ENCODE measurements around the gene GFPT2.
"Not testable (repeated sequence)": the region's sequence is repeated elsewhere in the genome, so short reads cannot be mapped to it uniquely, and the experiment has no call there.

GFPT2 gene

GRCh38 chr5:180303226-180304015 lies 49.7 kb downstream of the GFPT2 start:
- DNase-seq = no peak

- DNase-seq = no peak
These were observed 50.9 kb downstream of the GFPT2 start for GRCh38 chr5:180302256-180302655.

- DNase-seq = no peak
These were observed 51.9 kb downstream of the GFPT2 start for GRCh38 chr5:180301253-180301652.

- no peak for DNase-seq
These were observed 53.6 kb downstream of the GFPT2 start for GRCh38 chr5:180299526-180299925.

- DNase-seq = not testable (repeated sequence)
These were observed 54.1 kb downstream of the GFPT2 start for GRCh38 chr5:180299014-180299413.

GRCh38 chr5:180297587-180298282 lies 55.4 kb downstream of the GFPT2 start:
- no peak for DNase-seq

- peak; percentile 14 for DNase-seq
These were observed 56.4 kb downstream of the GFPT2 start for GRCh38 chr5:180296771-180297170.

GRCh38 chr5:180294913-180295555 lies 58.1 kb downstream of the GFPT2 start:
- DNase-seq = no peak

- DNase-seq = no peak
These were observed 58.7 kb downstream of the GFPT2 start for GRCh38 chr5:180294411-180294810.

- DNase-seq = peak; percentile 77
These were observed 60.9 kb downstream of the GFPT2 start, which contains the start of gene MAPK9 for GRCh38 chr5:180291943-180292831. Gene MAPK9 (minus strand): TSS chr5:180292083. CDS start chr5:180280561, 11,522 bp downstream.

- DNase-seq = no peak
These were observed 61.7 kb downstream of the GFPT2 start for GRCh38 chr5:180291234-180291940.

GRCh38 chr5:180290568-180291233 lies 62.4 kb downstream of the GFPT2 start:
- no peak for DNase-seq

GRCh38 chr5:180289966-180290365 lies 63.2 kb downstream of the GFPT2 start:
- no peak for DNase-seq

- no peak for DNase-seq
These were observed 63.7 kb downstream of the GFPT2 start for GRCh38 chr5:180289433-180289832.

GRCh38 chr5:180287868-180288267 lies 65.3 kb downstream of the GFPT2 start:
- DNase-seq = no peak

- no peak for DNase-seq
These were observed 65.7 kb downstream of the GFPT2 start for GRCh38 chr5:180287404-180287803.

- no peak for DNase-seq
These were observed 69.0 kb downstream of the GFPT2 start for GRCh38 chr5:180284149-180284548.

- DNase-seq = no peak
These were observed 70.0 kb downstream of the GFPT2 start for GRCh38 chr5:180283026-180283615.

- no peak for DNase-seq
These were observed 70.9 kb downstream of the GFPT2 start for GRCh38 chr5:180282281-180282680.

- no peak for DNase-seq
These were observed 71.4 kb downstream of the GFPT2 start for GRCh38 chr5:180281706-180282105.

- DNase-seq = no peak
These were observed 78.4 kb downstream of the GFPT2 start for GRCh38 chr5:180274695-180275094.
